ENCODE data around the gene AGTPBP1. TPM values are rescaled to one million over a fixed set of nuclear protein-coding genes. Genes with fewer than 3 reads are reported as not detected.
A peak's percentile ranks its signal among the peaks of the same experiment; 100 is the strongest.

Gene AGTPBP1
- total and polyA plus RNA-seq, 2 experiments from 2014 or later: 6.6 to 12.9 TPM

- no peak for TF ChIP-seq EZH2phosphoT487 (IDR thresholded peaks at IDR 0.05; ENCODE audit: insufficient read depth, low read depth)
- no peak for TF ChIP-seq EZH2 (IDR thresholded peaks at IDR 0.05; ENCODE audit: insufficient read depth, poor library complexity, severe bottlenecking)
- Histone ChIP-seq H3K9me2 (ENCODE audit: insufficient read depth) (no peaks in the 10 kb centered on the region), H3K27me3 (replicated peaks; ENCODE audit: insufficient read depth) (peaks cover 7% of the 10 kb centered on the region), H3K4me3 (no peak overlapping the region), H3K4me2 (ENCODE audit: unreplicated experiment) (no peak overlapping the region), H3K79me2 (ENCODE audit: insufficient read depth) (no peaks in the 10 kb centered on the region), H3K36me3 (ENCODE audit: low read depth) (no peaks in the 10 kb centered on the region), H3K9me3 (ENCODE audit: low read depth) (no peaks in the 10 kb centered on the region), H3K27ac (no peak overlapping the region), H3F3A (ENCODE audit: insufficient read depth) (peaks cover 11% of the 10 kb centered on the region; the same call in 1 of the 2 replicates), H4K20me1 (ENCODE audit: insufficient read depth) (no peaks in the 10 kb centered on the region), H3K4me1 (ENCODE audit: insufficient read depth) (peaks cover 8% of the 10 kb centered on the region), H3K9ac (no peak overlapping the region), H2AFZ (no peak overlapping the region)
- in situ Hi-C loops (cut with MboI): no loop called here
- no peak for DNase-seq
- 72 to 74% methylated on average over 2 of the region's 2 CpGs for WGBS, 2 experiments (ENCODE audit: low coverage in 1 of 2, low lambda C conversion rate in 2 of 2, missing lambda C conversion rate in 2 of 2)
Observed at GRCh38 chr9:85746309-85746708, 4.6 kb upstream of the AGTPBP1 start.

- Histone ChIP-seq H3K79me2 (ENCODE audit: insufficient read depth) (0 out of 2 replicates have a peak, but pooled peaks cover 5% of the 10 kb centered on the region), H3K4me3 (no peak overlapping the region), H3K9me2 (ENCODE audit: insufficient read depth) (no peaks in the 10 kb centered on the region), H3K27ac (no peak overlapping the region), H3K9me3 (ENCODE audit: low read depth) (no peaks in the 10 kb centered on the region), H2AFZ (no peak overlapping the region), H3K4me1 (ENCODE audit: insufficient read depth) (peaks cover 14% of the 10 kb centered on the region), H3F3A (ENCODE audit: insufficient read depth) (peaks cover 18% of the 10 kb centered on the region), H3K9ac (no peak overlapping the region), H4K20me1 (ENCODE audit: insufficient read depth) (no peaks in the 10 kb centered on the region), H3K4me2 (ENCODE audit: unreplicated experiment) (no peak overlapping the region), H3K27me3 (replicated peaks; ENCODE audit: insufficient read depth) (peaks cover 7% of the 10 kb centered on the region), H3K36me3 (ENCODE audit: low read depth) (no peaks in the 10 kb centered on the region)
- in situ Hi-C loops (cut with MboI): no loop called here
- TF ChIP-seq EZH2phosphoT487 (IDR thresholded peaks at IDR 0.05; ENCODE audit: insufficient read depth, low read depth) (no peak), EZH2 (IDR thresholded peaks at IDR 0.05; ENCODE audit: insufficient read depth, poor library complexity, severe bottlenecking) (no peak)
- DNase-seq: no peak
- 71 to 72% methylated on average over 2 of the region's 2 CpGs for WGBS, 2 experiments (ENCODE audit: low coverage in 1 of 2, low lambda C conversion rate in 2 of 2, missing lambda C conversion rate in 2 of 2)
Observed at GRCh38 chr9:85745203-85745602, 3.4 kb upstream of the AGTPBP1 start.

GRCh38 chr9:85744480-85744879 is 2.7 kb upstream of the AGTPBP1 start:
- Histone ChIP-seq H3K79me2 (ENCODE audit: insufficient read depth) (0 out of 2 replicates have a peak, but pooled peaks cover 10% of the 10 kb centered on the region), H2AFZ (no peak overlapping the region), H3K4me1 (ENCODE audit: insufficient read depth) (peaks cover 15% of the 10 kb centered on the region), H4K20me1 (ENCODE audit: insufficient read depth) (no peaks in the 10 kb centered on the region), H3K9me3 (ENCODE audit: low read depth) (no peaks in the 10 kb centered on the region), H3K36me3 (ENCODE audit: low read depth) (no peaks in the 10 kb centered on the region), H3K27ac (no peak overlapping the region), H3K4me3 (no peak overlapping the region), H3K27me3 (replicated peaks; ENCODE audit: insufficient read depth) (peaks cover 7% of the 10 kb centered on the region), H3K9me2 (ENCODE audit: insufficient read depth) (no peaks in the 10 kb centered on the region), H3F3A (ENCODE audit: insufficient read depth) (peaks cover 18% of the 10 kb centered on the region), H3K9ac (no peak overlapping the region), H3K4me2 (ENCODE audit: unreplicated experiment) (no peak overlapping the region)
- 78 to 82% methylated on average over 7 of the region's 7 CpGs for WGBS, 2 experiments (ENCODE audit: low coverage in 1 of 2, low lambda C conversion rate in 2 of 2, missing lambda C conversion rate in 2 of 2)
- in situ Hi-C loops (cut with MboI): no loop called here
- no peak for DNase-seq
- TF ChIP-seq EZH2phosphoT487 (IDR thresholded peaks at IDR 0.05; ENCODE audit: insufficient read depth, low read depth): no peak
- no peak for TF ChIP-seq EZH2 (IDR thresholded peaks at IDR 0.05; ENCODE audit: insufficient read depth, poor library complexity, severe bottlenecking)

GRCh38 chr9:85743275-85744128 is 1.7 kb upstream of the AGTPBP1 start:
- Histone ChIP-seq H3K9ac (no peak overlapping the region), H3K27me3 (replicated peaks; ENCODE audit: insufficient read depth) (peaks cover 7% of the 10 kb centered on the region), H3K9me3 (ENCODE audit: low read depth) (no peaks in the 10 kb centered on the region), H3K9me2 (ENCODE audit: insufficient read depth) (no peaks in the 10 kb centered on the region), H3K27ac (peak overlapping the region; percentile 73), H3K4me1 (ENCODE audit: insufficient read depth) (peaks cover 15% of the 10 kb centered on the region), H3K79me2 (ENCODE audit: insufficient read depth) (peaks cover 19% of the 10 kb centered on the region; the same call in 1 of the 2 replicates), H3K4me2 (ENCODE audit: unreplicated experiment) (peak overlapping the region; percentile 98), H3K36me3 (ENCODE audit: low read depth) (no peaks in the 10 kb centered on the region), H3F3A (ENCODE audit: insufficient read depth) (peaks cover 18% of the 10 kb centered on the region), H4K20me1 (ENCODE audit: insufficient read depth) (no peaks in the 10 kb centered on the region), H3K4me3 (no peak overlapping the region; the same call in 1 of the 2 replicates), H2AFZ (no peak overlapping the region)
- in situ Hi-C loops (cut with MboI): no loop called here
- TF ChIP-seq EZH2phosphoT487 (IDR thresholded peaks at IDR 0.05; ENCODE audit: insufficient read depth, low read depth) (no peak), EZH2 (IDR thresholded peaks at IDR 0.05; ENCODE audit: insufficient read depth, poor library complexity, severe bottlenecking) (no peak)
- WGBS, 2 experiments (ENCODE audit: low coverage in 1 of 2, low lambda C conversion rate in 2 of 2, missing lambda C conversion rate in 2 of 2): 53 to 59% methylated on average over 14 of the region's 14 CpGs
- DNase-seq: peak; percentile 53

Data from GM23248 (cell line).